ENCODE data around the gene IL10RB. TPM values are rescaled to one million over a fixed set of nuclear protein-coding genes. Genes with fewer than 3 reads are reported as not detected.

Gene IL10RB
- total RNA-seq, 1 donor from 2014 or later: 12.2 TPM

DNA sequence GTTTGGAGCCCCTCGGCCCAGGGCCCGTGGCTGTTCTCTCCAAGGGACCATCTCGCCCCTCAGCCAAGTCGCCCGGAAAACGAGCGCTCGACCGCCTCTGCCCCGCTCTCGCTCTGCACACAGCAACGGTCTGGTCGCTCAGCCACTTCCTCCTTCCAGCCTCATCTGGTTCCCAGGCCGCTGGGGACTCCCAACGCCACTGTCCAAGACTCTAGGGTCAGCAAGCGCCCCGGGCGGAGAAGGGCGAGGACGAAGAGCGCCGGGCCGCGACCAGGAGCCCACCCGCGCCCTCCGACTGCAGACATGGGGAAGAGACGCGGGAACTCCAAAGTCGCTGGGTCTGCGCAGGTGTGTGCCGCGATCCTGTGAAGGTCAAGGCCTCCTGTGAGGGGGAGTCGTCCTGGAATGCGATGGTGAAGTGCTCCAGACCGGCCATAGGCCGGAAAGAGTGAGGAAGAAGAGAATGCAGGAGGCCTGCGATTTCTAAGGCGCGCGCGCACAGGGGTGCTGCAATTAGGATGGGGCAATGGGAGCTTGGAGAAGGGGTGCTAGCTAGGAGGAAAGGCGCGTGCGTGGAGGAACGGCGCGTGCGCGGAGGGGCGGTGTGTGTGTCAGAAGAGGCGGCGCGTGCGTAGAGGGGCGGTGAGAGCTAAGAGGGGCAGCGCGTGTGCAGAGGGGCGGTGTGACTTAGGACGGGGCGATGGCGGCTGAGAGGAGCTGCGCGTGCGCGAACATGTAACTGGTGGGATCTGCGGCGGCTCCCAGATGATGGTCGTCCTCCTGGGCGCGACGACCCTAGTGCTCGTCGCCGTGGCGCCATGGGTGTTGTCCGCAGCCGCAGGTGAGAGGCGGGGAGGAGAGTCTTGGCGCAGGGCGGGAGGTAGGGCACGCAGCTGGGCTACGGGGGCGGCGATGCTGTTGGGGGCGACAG lies 58.4 kb downstream of the IL10RB start, which contains the start of gene IFNAR1:
Gene IFNAR1, plus strand, starts transcription at position 680 of the 931 bp plus-strand sequence. Its CDS starts 86 bp downstream, at position 766.
- no peak for FAIRE-seq
- peak; percentile 82 to 84 for DNase-seq (ENCODE audit: low spot score in 2 of 2)

- no peak for FAIRE-seq
- peak; percentile 28 to 42 for DNase-seq (ENCODE audit: low spot score in 2 of 2)
Measured at GRCh38 chr21:33325222-33326067, 59.3 kb downstream of the IL10RB start.

DNA sequence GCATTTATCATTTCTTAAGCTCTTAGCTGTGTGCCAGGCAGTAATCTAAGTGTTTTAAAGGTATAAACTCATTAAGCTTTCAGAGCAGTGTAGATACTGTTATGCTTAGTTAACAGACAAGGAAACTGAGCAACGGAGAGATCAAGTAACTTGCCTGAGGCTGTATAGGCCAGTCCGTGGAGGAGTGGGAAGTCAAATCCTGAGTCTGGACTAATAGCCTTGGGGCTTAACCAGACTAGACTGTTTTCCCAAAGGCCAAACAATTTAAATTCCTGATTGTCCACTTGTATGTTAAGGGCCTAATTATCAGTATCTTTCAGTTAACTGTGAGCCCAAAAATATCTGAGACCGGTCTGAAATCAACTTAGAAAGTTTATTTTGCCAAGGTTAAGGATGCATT lies 61.2 kb downstream of the IL10RB start:
- DNase-seq (ENCODE audit: low spot score in 2 of 2) (no peak), FAIRE-seq (no peak)

- no peak for DNase-seq (ENCODE audit: low spot score in 2 of 2)
- no peak for FAIRE-seq
Measured at GRCh38 chr21:33327792-33328433, 61.7 kb downstream of the IL10RB start.

GRCh38 chr21:33330726-33331125 lies 64.6 kb downstream of the IL10RB start:
- FAIRE-seq (no peak), DNase-seq (ENCODE audit: low spot score in 2 of 2) (no peak)

DNA sequence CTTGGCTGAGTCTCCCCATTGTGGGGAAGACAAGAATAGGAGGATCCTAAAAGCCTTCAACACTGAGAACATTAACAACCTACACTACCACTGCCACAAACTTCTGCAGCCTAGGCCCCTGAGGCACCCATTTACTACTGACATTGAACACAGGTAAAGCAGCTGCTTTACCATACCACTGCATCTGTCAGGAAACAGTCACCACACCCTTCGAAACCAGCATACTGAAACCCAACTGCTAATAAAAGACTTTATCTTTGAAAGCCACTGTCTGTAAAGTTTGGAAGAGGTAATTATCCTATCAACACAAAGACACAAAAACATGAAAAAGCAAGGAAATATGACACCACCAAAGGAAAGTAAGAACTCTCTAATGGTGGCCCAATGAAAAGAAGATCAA lies 66.0 kb downstream of the IL10RB start:
- FAIRE-seq: no peak
- no peak for DNase-seq (ENCODE audit: low spot score in 2 of 2)

- no peak for FAIRE-seq
Measured at GRCh38 chr21:33334191-33334590, 68.0 kb downstream of the IL10RB start.

GRCh38 chr21:33334824-33335223 lies 68.7 kb downstream of the IL10RB start:
- no peak for FAIRE-seq

More at GRCh38 chr21:33334191-33334590, 68.0 kb downstream of the IL10RB start:
- DNase-seq (ENCODE audit: low spot score in 2 of 2): no peak

GRCh38 chr21:33339135-33339534 lies 73.0 kb downstream of the IL10RB start:
- FAIRE-seq (no peak), DNase-seq (ENCODE audit: low spot score in 2 of 2) (no peak)

More at GRCh38 chr21:33334824-33335223, 68.7 kb downstream of the IL10RB start:
- DNase-seq (ENCODE audit: low spot score in 2 of 2): no peak

GRCh38 chr21:33339918-33340317 lies 73.8 kb downstream of the IL10RB start:
- DNase-seq (ENCODE audit: low spot score in 2 of 2) (no peak), FAIRE-seq (no peak)

GRCh38 chr21:33345751-33346238 lies 79.6 kb downstream of the IL10RB start:
- DNase-seq (ENCODE audit: low spot score in 2 of 2) (no peak), FAIRE-seq (no peak)

Other genes with a start within 250 kb of the IL10RB start
- gene OLIG2, start 240.4 kb upstream of the IL10RB start, total RNA-seq: 14.7 TPM
- gene OLIG1, start 196.2 kb upstream of the IL10RB start, total RNA-seq: 6.1 TPM
- 15.1 TPM for gene IFNAR2, start 36.4 kb upstream of the IL10RB start, total RNA-seq
- gene IFNAR1, start 58.6 kb downstream of the IL10RB start, total RNA-seq: 49.3 TPM
- gene IFNGR2, start 137.0 kb downstream of the IL10RB start, total RNA-seq: 60.3 TPM
- gene TMEM50B, start 213.6 kb downstream of the IL10RB start, total RNA-seq: 46.9 TPM
- gene DNAJC28, start 225.3 kb downstream of the IL10RB start, total RNA-seq: 6.5 TPM

Measured in frontal cortex (tissue), 4 donors.